Measurements from ENCODE around the gene UAP1L1.
"Not testable (repeated sequence)": the region's sequence is repeated elsewhere in the genome, so short reads cannot be mapped to it uniquely, and the experiment has no call there.

The UAP1L1 gene

GRCh38 chr9:137114613-137115393 is 37.5 kb downstream of the UAP1L1 start, which contains the start of gene DPP7:
Gene DPP7 (minus strand): TSS chr9:137114733. CDS start chr9:137114713, 20 bp downstream.
- peak; percentile 74 for DNase-seq (ENCODE audit: low spot score)

GRCh38 chr9:137115394-137116026 is 38.2 kb downstream of the UAP1L1 start:
- DNase-seq (ENCODE audit: low spot score) = no peak

- DNase-seq (ENCODE audit: low spot score) = no peak
These were observed 38.8 kb downstream of the UAP1L1 start for GRCh38 chr9:137116027-137116507.

- DNase-seq (ENCODE audit: low spot score) = no peak
These were observed 39.4 kb downstream of the UAP1L1 start for GRCh38 chr9:137116728-137117127.

- DNase-seq (ENCODE audit: low spot score) = no peak
These were observed 40.0 kb downstream of the UAP1L1 start for GRCh38 chr9:137117269-137117731.

GRCh38 chr9:137118092-137118603 is 40.8 kb downstream of the UAP1L1 start:
- not testable (repeated sequence) for DNase-seq (ENCODE audit: low spot score)

GRCh38 chr9:137121927-137122795 is 44.8 kb downstream of the UAP1L1 start:
- DNase-seq (ENCODE audit: low spot score) = not testable (repeated sequence)

GRCh38 chr9:137122796-137123467 is 45.6 kb downstream of the UAP1L1 start:
- DNase-seq (ENCODE audit: low spot score) = not testable (repeated sequence)

GRCh38 chr9:137123468-137123837 is 46.1 kb downstream of the UAP1L1 start:
- no peak for DNase-seq (ENCODE audit: low spot score)

GRCh38 chr9:137123952-137124462 is 46.7 kb downstream of the UAP1L1 start:
- not testable (repeated sequence) for DNase-seq (ENCODE audit: low spot score)

GRCh38 chr9:137126786-137127185 is 49.5 kb downstream of the UAP1L1 start:
- DNase-seq (ENCODE audit: low spot score) = no peak

- DNase-seq (ENCODE audit: low spot score) = no peak
These were observed 50.2 kb downstream of the UAP1L1 start for GRCh38 chr9:137127301-137128157.

GRCh38 chr9:137128158-137128861 is 51.0 kb downstream of the UAP1L1 start:
- no peak for DNase-seq (ENCODE audit: low spot score)

GRCh38 chr9:137128862-137129455 is 51.6 kb downstream of the UAP1L1 start:
- DNase-seq (ENCODE audit: low spot score) = no peak

- peak; percentile 86 for DNase-seq (ENCODE audit: low spot score)
These were observed 52.3 kb downstream of the UAP1L1 start for GRCh38 chr9:137129456-137130175.

- DNase-seq (ENCODE audit: low spot score) = no peak
These were observed 52.9 kb downstream of the UAP1L1 start for GRCh38 chr9:137130176-137130755.
